WTC11 (cell line): ENCODE measurements around the gene TACC2. TPM values are rescaled to one million over a fixed set of nuclear protein-coding genes. Genes with fewer than 3 reads are reported as not detected.

ENCODE experiments used
- ATAC-seq: fragments of 200-7000 bp; cut with Tn5 transposase; 2 replicates; pipeline ENCODE4 v1.10.0; 2021; ENCODE audit warnings: mild to moderate bottlenecking, moderate library complexity
- CTCF ChIA-PET: fragments of 300-600 bp; sonication (Branson Sonifier 250); formaldehyde crosslinking; loops from one replicate; lab custom pipeline; 2021; ENCODE audit warnings: antibody characterized with exemption; lab: Charles Lee
- POLR2A ChIA-PET: fragments of 350-600 bp; sonication (Branson Sonifier 250); formaldehyde crosslinking; loops from one replicate; lab custom pipeline; 2021; ENCODE audit warnings: antibody characterized with exemption; lab: Charles Lee
- DNase-seq: peaks from one replicate; pipeline ENCODE4 v3.0.0; 2021; ENCODE audit warnings: low spot score
- H3K27ac Mint-ChIP-seq: 2 replicates; pipeline ENCODE4 v1.8.0; 2021; ENCODE audit warnings: mixed read lengths
- H3K27me3 Mint-ChIP-seq: 2 replicates; pipeline ENCODE4 v1.8.0; 2021; ENCODE audit warnings: low read depth, mild to moderate bottlenecking, moderate library complexity, mixed read lengths
- H3K36me3 Mint-ChIP-seq: 2 replicates; pipeline ENCODE4 v1.8.0; 2021; ENCODE audit warnings: mixed read lengths
- H3K4me1 Mint-ChIP-seq: 2 replicates; pipeline ENCODE4 v1.8.0; 2022; ENCODE audit warnings: mixed read lengths
- H3K4me3 Mint-ChIP-seq: 2 replicates; pipeline ENCODE4 v1.8.0; 2021; ENCODE audit warnings: mild to moderate bottlenecking, moderate library complexity, mixed read lengths
- H3K9me3 Mint-ChIP-seq: 2 replicates; pipeline ENCODE4 v1.8.0; 2021; ENCODE audit warnings: mixed read lengths
- AFF4 ChIP-seq: sonication (generic); formaldehyde crosslinking; IDR thresholded peaks from 2 replicates; pipeline ENCODE4 v1.8.1; 2023; ENCODE audit warnings: mild to moderate bottlenecking, missing genetic modification reagents, borderline replicate concordance
- ATF2 ChIP-seq: sonication (generic); formaldehyde crosslinking; IDR thresholded peaks from 2 replicates; pipeline ENCODE4 v1.8.1; 2022; ENCODE audit warnings: low read depth, missing genetic modification reagents, borderline replicate concordance
- CBFB ChIP-seq: sonication (generic); formaldehyde crosslinking; IDR thresholded peaks from 2 replicates; pipeline ENCODE4 v1.8.1; 2022; ENCODE audit warnings: mild to moderate bottlenecking, low read depth, missing genetic modification reagents
- CDX4 ChIP-seq: fragments of 250-450 bp; sonication (Bioruptor Pico); IDR thresholded peaks from 2 replicates; pipeline ENCODE4 v1.9.0; 2021; ENCODE audit warnings: moderate library complexity, mild to moderate bottlenecking, inconsistent platforms, borderline replicate concordance
- CREM ChIP-seq: sonication (generic); formaldehyde crosslinking; IDR thresholded peaks from 2 replicates; pipeline ENCODE4 v1.8.1; 2022; ENCODE audit warnings: mild to moderate bottlenecking, missing genetic modification reagents, moderate library complexity
- ELF4 ChIP-seq: sonication (generic); formaldehyde crosslinking; IDR thresholded peaks from 2 replicates; pipeline ENCODE4 v1.8.1; 2022; ENCODE audit warnings: low read depth, mild to moderate bottlenecking, moderate library complexity, missing genetic modification reagents
- FOXP1 ChIP-seq: sonication (generic); formaldehyde crosslinking; IDR thresholded peaks from 2 replicates; pipeline ENCODE4 v1.8.0; 2022; ENCODE audit warnings: missing genetic modification reagents, mild to moderate bottlenecking, moderate library complexity, borderline replicate concordance
- KAT7 ChIP-seq: sonication (generic); formaldehyde crosslinking; IDR thresholded peaks from 2 replicates; pipeline ENCODE4 v1.8.1; 2023; ENCODE audit warnings: missing genetic modification reagents, mild to moderate bottlenecking, borderline replicate concordance
- MYBL2 ChIP-seq: sonication (generic); formaldehyde crosslinking; IDR thresholded peaks from 2 replicates; pipeline ENCODE4 v1.8.1; 2023; ENCODE audit warnings: mild to moderate bottlenecking, moderate library complexity, missing genetic modification reagents
- NFATC4 ChIP-seq: fragments of 250-450 bp; sonication (Bioruptor Pico); IDR thresholded peaks from 2 replicates; pipeline ENCODE4 v1.9.0; 2021; ENCODE audit warnings: mild to moderate bottlenecking
- NFYB ChIP-seq: sonication (generic); formaldehyde crosslinking; conservative IDR thresholded peaks from 2 replicates; pipeline ENCODE4 v1.8.0; 2022; ENCODE audit warnings: low read depth, missing genetic modification reagents
- NR1H2 ChIP-seq: sonication (generic); formaldehyde crosslinking; IDR thresholded peaks from 2 replicates; pipeline ENCODE4 v1.9.0; 2021; ENCODE audit warnings: mild to moderate bottlenecking, moderate library complexity, missing genetic modification reagents
- NR2C2 ChIP-seq: sonication (generic); formaldehyde crosslinking; IDR thresholded peaks from 2 replicates; pipeline ENCODE4 v1.8.0; 2022; ENCODE audit warnings: mild to moderate bottlenecking, missing genetic modification reagents
- SMAD3 ChIP-seq: sonication (generic); formaldehyde crosslinking; IDR thresholded peaks from 2 replicates; pipeline ENCODE4 v1.8.0; 2022; ENCODE audit warnings: missing genetic modification reagents, mild to moderate bottlenecking, borderline replicate concordance
- SMAD4 ChIP-seq: sonication (generic); formaldehyde crosslinking; IDR thresholded peaks from 2 replicates; pipeline ENCODE4 v1.8.0; 2022; ENCODE audit warnings: mild to moderate bottlenecking, missing genetic modification reagents
- SP1 ChIP-seq: sonication (generic); formaldehyde crosslinking; conservative IDR thresholded peaks from 2 replicates; pipeline ENCODE4 v1.8.1; 2022; ENCODE audit warnings: missing genetic modification reagents
- TEAD1 ChIP-seq: sonication (generic); formaldehyde crosslinking; IDR thresholded peaks from 2 replicates; pipeline ENCODE4 v1.8.0; 2022; ENCODE audit warnings: mild to moderate bottlenecking, missing genetic modification reagents
- TEAD4 ChIP-seq: sonication (generic); formaldehyde crosslinking; IDR thresholded peaks from 2 replicates; pipeline ENCODE4 v1.8.0; 2022; ENCODE audit warnings: mild to moderate bottlenecking, missing genetic modification reagents
- ZBTB21 ChIP-seq: sonication (generic); formaldehyde crosslinking; IDR thresholded peaks from 2 replicates; pipeline ENCODE4 v1.8.1; 2023; ENCODE audit warnings: mild to moderate bottlenecking, missing genetic modification reagents, borderline replicate concordance
- ZMAT4 ChIP-seq: fragments of 250-450 bp; sonication (Bioruptor Pico); IDR thresholded peaks from 2 replicates; pipeline ENCODE4 v1.9.0; 2021; ENCODE audit warnings: mild to moderate bottlenecking
- ZNF317 ChIP-seq: sonication (generic); formaldehyde crosslinking; IDR thresholded peaks from 2 replicates; pipeline ENCODE4 v1.8.1; 2023; ENCODE audit warnings: low read depth, mild to moderate bottlenecking, moderate library complexity, missing genetic modification reagents, borderline replicate concordance
- ZNF416 ChIP-seq: fragments of 250-450 bp; sonication (Bioruptor Pico); IDR thresholded peaks from 2 replicates; pipeline ENCODE4 v1.9.0; 2021; ENCODE audit warnings: mild to moderate bottlenecking, inconsistent platforms
- total RNA-seq: library from RNA; stranded (reverse); gene quantifications from 3 replicates; pipeline ENCODE4 v1.2.3, GENCODE V29; 2021

The TACC2 gene
- total RNA-seq, 1 experiment from 2014 or later: 28.9 TPM

GRCh38 chr10:122084286-122085041, 95.5 kb downstream of the TACC2 start:
- TF ChIP-seq NFATC4 (CRISPR knock-in tag): no peak
- H3K9me3 Mint-ChIP-seq: no peaks in the 10 kb centered on the region
- no peak overlapping the region for H3K4me3 Mint-ChIP-seq
- H3K36me3 Mint-ChIP-seq: no peaks in the 10 kb centered on the region
- CTCF ChIA-PET: interaction anchor here (1.8 kb wide), 1 partner anchor 33 kb away, joined by 6 read pairs; no protein-coding TSS in a partner anchor
- H3K4me1 Mint-ChIP-seq: peaks cover under 1% of the 10 kb centered on the region; the same call in 1 of the 2 replicates
- ATAC-seq (no peak), DNase-seq (no peak)
- no peak overlapping the region for H3K27ac Mint-ChIP-seq
- H3K27me3 Mint-ChIP-seq: no peaks in the 10 kb centered on the region; the same call in 1 of the 2 replicates
- POLR2A ChIA-PET: no interaction called here

GRCh38 chr10:122085423-122085911, 96.5 kb downstream of the TACC2 start:
- no peaks in the 10 kb centered on the region for H3K9me3 Mint-ChIP-seq
- H3K4me1 Mint-ChIP-seq: no peaks in the 10 kb centered on the region
- no peak overlapping the region for H3K27ac Mint-ChIP-seq
- DNase-seq (no peak), ATAC-seq (no peak)
- H3K27me3 Mint-ChIP-seq: no peaks in the 10 kb centered on the region; the same call in 1 of the 2 replicates
- H3K4me3 Mint-ChIP-seq: no peak overlapping the region
- TF ChIP-seq NR2C2 (CRISPR knock-in tag): no peak
- no peak for TF ChIP-seq SP1 (CRISPR knock-in tag)
- no peak for TF ChIP-seq CBFB (CRISPR knock-in tag)
- TF ChIP-seq SMAD4 (CRISPR knock-in tag): no peak
- no peak for TF ChIP-seq CREM (CRISPR knock-in tag)
- no peak for TF ChIP-seq ZMAT4
- no peak for TF ChIP-seq ZNF416
- no peak for TF ChIP-seq TEAD4
- CTCF ChIA-PET: interaction anchor here (1.2 to 1.8 kb wide), 3 partner anchors 27 to 34 kb away, joined by 3 to 6 read pairs (median 4); no protein-coding TSS in a partner anchor
- H3K36me3 Mint-ChIP-seq: no peaks in the 10 kb centered on the region
- POLR2A ChIA-PET: no interaction called here

- CTCF ChIA-PET: interaction anchor here (1.2 to 1.7 kb wide), 2 partner anchors 26 to 32 kb away, joined by 3 to 4 read pairs; no protein-coding TSS in a partner anchor
- ATAC-seq: no peak
- POLR2A ChIA-PET: no interaction called here
- TF ChIP-seq ZBTB21 (no peak), ZNF317 (CRISPR knock-in tag) (no peak), NR1H2 (CRISPR knock-in tag) (no peak), CDX4 (CRISPR knock-in tag) (no peak), MYBL2 (no peak), SP1 (CRISPR knock-in tag) (no peak), FOXP1 (CRISPR knock-in tag) (no peak), NFATC4 (CRISPR knock-in tag) (no peak), AFF4 (CRISPR knock-in tag) (no peak), CREM (CRISPR knock-in tag) (no peak), KAT7 (CRISPR knock-in tag) (no peak), NFYB (CRISPR knock-in tag) (no peak), ATF2 (CRISPR knock-in tag) (no peak), SMAD3 (CRISPR knock-in tag) (no peak), TEAD1 (no peak), ELF4 (no peak)
Measured at GRCh38 chr10:122086416-122087240, 97.7 kb downstream of the TACC2 start.

More at GRCh38 chr10:122086416-122087240, 97.7 kb downstream of the TACC2 start:
- Mint-ChIP-seq H3K36me3 (no peaks in the 10 kb centered on the region), H3K4me1 (no peaks in the 10 kb centered on the region), H3K4me3 (no peak overlapping the region), H3K27me3 (no peaks in the 10 kb centered on the region; the same call in 1 of the 2 replicates), H3K27ac (no peak overlapping the region), H3K9me3 (no peaks in the 10 kb centered on the region)
- DNase-seq: no peak
